Jurkat, Clone E6-1 (cell line): Measurements from ENCODE around the gene EGLN3.
A peak's percentile ranks its signal among the peaks of the same experiment; 100 is the strongest.
"Not testable (repeated sequence)": the region's sequence is repeated elsewhere in the genome, so short reads cannot be mapped to it uniquely, and the experiment has no call there.

Experiments used
- DNase-seq: peaks from one replicate; pipeline ENCODE4 v3.0.0-alpha.2; 2011; ENCODE audit warnings: low read depth, low spot score
- H3K4me3 ChIP-seq: 2 replicates; pipeline ENCODE4 v1.5.1; 2011; ENCODE audit warnings: mild to moderate bottlenecking, low read length, control low read depth, moderate library complexity

Gene EGLN3

DNA sequence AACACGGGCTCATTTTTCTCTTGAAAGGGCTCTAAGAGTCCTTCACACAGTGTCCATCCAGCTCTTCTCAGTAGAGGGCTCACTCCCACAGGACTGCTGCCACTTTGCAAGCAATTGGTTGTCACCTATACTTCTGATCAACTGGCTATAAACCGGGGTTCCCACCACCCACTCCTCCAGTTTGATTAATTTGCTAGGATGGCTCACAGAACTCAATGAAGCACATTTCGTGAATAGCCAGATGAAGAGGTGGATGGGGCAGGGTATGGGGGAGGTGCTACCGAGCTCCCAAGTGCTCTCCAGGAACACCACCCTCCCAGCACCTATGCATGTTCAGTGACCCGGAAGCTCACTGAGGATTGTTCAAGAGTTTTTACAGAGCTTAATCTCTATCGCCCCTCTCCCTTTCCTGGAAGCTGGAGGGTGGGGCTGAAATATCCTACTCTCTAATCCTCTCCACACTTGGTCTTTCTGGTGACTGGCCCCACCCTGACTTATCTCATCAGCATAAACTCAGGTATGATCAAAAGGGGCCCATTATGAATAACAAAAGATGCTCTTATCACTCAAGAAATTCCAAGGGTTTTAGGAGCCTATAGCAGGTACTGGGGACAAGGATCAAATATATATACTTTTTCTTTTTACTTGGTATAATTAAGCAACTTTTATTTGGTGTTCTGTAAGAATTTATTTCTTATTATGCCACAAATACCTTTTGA, 13.9 kb upstream of the EGLN3 start:
- H3K4me3 ChIP-seq, result no peak overlapping the region
- DNase-seq, result no peak

DNA sequence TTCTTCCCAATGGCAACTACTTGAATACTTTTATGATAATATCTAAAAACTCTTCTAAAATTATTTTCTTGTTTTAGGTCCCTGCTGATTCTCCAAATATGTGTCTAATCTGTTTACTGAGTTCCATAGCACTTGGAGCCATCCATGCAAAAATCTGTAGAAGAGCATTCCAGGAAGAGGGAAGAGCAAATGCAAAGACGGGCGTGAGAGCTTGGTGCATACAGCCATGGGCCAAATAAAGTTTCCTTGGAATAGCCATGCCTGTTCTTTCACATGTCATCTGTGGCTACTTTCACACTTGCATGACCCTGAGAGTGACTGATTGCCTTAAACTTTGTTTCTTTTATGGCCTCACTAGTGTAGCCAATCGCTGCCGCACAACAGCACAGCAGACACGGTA, 13.0 kb upstream of the EGLN3 start:
- no peak overlapping the region for H3K4me3 ChIP-seq
- DNase-seq, result no peak

DNA sequence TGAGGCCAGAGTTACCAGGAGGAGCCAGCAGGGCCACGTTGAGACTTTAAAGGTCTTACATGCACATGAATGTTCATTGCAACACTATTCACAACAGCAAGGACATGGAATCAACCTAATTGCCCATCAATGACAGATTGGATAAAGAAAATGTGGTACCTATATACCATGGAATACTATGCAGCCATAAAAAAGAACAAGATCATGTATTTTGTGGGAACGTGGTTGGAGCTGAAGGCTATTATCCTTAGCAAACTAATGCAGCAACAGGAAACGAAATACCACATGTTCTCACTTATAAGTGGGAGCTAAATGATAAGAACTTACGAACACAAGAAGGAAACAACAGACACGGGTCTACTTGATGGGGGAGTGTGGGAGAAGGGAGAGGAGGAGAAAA, 11.6 kb upstream of the EGLN3 start:
- DNase-seq, H3K4me3 ChIP-seq: not testable (repeated sequence)

DNA sequence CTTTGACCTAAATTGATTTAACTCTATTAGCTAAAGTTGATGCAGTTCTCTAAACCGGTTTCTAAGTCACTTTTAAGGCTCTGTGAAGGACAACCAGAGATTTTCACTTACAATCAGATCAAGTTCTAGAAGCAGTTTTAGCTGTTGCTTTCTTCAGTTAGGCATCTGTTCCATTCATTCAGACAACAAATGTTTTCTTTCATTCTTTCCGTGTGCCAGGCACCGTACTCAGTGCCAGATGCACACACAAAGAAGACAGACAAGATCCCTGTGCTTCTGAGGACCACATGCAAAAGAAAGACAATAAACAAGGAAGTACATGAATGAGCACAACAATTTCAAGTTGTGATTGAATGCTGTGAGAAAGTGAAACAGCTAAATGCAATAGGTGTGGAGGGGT, 11.1 kb upstream of the EGLN3 start:
- no peak overlapping the region for H3K4me3 ChIP-seq

DNA sequence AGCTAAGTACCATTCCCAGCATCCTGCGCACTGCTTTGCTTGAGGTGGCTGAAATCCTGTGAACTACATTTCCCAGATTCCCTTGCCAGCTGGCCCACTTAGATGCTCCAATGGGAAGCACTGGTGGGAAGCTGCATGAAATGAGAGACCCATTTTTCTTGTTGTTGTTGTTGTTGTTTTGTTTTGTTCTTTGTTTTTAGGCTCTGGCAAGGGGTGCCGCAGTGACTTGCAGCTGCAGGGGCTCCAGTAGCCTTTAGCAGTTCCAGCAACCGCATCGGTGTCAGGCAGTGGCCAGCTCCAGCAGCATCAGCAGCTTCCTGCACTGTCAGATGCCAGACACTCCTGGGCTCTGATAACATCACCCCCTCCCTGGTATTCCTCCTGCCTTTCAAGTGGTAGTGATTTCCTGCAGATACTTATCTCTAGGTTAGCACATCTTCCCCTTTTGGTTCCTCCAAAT, 8.8 kb upstream of the EGLN3 start:
- H3K4me3 ChIP-seq, result no peak overlapping the region
- peak; percentile 42 for DNase-seq

More for the DNA sequence above, 11.1 kb upstream of the EGLN3 start:
- no peak for DNase-seq

DNA sequence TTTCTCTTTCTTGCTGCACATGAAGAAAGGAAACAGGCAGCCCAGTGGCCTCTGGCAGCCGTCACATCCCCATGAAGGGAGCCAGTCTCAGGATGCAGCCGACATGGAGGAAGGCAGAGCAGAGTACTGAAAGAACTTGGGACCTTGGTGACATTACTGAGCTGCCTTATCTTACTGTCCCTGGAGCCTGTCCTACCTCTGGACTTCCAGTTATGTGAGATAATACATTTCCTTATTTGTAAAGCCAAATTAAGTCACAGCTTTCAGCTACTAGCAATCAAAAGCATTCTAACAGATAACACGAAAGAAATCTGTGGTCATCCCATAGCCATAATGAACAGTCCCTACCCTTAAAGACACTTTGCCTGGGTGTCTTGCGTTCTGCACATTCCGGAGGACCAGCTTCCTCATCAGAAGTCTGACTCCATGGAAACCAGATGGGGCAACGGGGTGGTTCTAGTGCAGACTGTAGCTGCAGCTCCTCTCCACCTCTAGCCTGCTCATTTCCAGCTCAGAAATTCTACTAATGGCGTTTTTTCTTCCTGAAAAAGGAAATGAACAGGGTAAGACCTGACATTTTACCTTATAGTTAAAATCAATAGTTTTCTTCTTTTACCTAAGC, 7.8 kb upstream of the EGLN3 start:
- no peak for DNase-seq
- no peak overlapping the region for H3K4me3 ChIP-seq

DNA sequence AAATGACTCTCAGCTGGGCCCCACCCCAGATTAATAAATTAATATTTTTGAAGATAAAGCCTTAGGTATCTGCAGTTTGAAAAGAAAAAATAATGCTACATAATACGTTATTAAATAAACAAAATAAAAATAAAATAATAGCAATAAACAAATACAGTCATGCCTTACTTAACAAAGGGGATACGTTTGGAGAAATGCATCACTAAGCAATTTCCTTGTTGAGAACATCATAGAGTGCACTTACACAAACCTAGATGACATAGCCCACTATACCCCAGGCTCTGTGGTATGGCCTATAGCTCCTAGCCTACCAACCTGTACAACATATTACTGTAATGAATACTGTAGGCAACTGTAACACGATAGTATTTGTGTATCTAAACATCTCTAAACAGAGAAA, 7.1 kb upstream of the EGLN3 start:
- no peak overlapping the region for H3K4me3 ChIP-seq
- no peak for DNase-seq

DNA sequence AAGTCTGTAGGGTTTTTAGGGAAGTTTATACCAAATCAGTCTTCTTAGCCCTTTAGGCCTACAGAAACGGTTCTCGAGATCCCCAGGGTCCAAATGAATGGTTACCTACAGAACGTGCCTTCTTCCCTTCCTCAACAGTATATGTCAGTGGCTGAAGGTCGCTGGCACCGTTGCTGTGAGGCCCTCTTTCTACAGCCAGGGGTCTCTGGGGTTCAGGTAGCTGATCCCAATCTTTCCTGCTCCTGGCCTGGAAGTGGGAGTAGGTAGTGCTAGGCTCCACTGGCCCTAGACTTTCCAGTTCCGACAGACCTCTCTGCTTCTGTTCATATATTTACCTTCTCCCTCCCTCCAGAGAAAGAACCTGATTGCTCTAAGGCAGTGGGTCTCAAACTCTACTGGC, 6.4 kb upstream of the EGLN3 start:
- no peak for DNase-seq
- no peak overlapping the region for H3K4me3 ChIP-seq

DNA sequence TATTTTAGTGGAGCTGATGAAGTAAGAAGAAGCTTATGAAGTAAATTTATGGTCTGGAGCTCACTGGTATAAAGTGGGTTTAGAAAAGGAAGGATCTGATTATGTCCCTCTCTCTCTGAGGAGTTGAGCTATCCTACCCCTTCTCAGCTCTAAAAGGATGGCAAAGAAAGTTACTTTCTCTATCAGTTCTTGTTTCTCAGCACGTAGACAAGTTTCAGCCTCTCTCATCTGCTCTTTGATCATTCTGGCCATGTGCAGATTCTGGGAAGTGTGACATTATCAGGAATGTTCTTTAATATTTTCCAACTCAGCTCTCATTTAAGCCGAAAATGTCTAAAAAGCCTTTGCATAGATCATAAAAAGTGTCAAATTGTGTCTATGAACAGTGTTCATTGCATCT, 5.8 kb upstream of the EGLN3 start:
- no peak overlapping the region for H3K4me3 ChIP-seq
- DNase-seq, result no peak

DNA sequence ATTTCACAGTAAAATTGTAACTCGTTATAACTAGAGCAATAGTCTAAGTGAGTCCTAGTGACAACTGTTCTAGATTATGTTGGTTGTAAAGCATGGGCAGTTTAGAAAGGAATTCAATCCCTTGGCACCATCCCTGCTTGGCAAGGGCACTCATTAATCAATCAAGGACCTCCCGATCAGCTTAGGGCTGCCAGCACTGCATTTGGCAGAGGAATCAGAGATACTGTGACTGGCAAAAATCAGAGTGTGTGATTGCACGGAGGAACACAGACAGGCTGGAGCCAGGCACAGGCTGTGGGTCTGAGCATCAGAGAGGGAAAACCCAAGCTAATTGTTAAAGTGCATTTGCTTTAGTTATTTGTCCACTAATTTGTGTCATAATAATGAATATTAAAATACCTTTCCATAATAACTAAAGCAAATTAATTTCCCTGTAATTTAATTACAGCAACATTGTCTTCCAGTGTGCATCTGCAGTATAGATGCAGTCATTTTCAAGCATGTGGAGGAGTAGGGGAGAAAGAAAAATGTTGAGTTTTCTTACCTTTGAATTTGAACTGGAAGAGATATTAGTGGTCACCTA, 3.2 kb upstream of the EGLN3 start:
- DNase-seq, result no peak
- H3K4me3 ChIP-seq, result no peak overlapping the region

DNA sequence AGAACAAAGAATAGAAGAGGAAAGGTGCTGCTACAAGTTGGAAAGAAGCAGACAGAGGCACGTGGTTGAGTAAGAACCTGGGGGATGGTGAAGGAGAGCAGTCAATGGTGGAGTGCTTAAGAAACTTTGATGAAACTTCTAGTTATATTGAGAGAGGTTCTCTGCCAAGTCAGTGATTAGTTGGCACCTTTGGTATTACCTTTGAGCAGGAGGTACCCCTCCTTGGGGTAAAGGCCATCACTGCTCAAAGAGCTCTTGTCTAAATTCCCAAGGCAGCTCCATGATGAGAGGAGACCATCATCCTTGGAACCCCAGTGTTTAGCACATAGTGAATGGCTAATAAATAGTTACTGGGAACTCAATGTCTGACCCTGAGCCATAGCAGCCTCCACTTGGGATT, 1.7 kb upstream of the EGLN3 start:
- DNase-seq, result no peak
- H3K4me3 ChIP-seq, result no peak overlapping the region

DNA sequence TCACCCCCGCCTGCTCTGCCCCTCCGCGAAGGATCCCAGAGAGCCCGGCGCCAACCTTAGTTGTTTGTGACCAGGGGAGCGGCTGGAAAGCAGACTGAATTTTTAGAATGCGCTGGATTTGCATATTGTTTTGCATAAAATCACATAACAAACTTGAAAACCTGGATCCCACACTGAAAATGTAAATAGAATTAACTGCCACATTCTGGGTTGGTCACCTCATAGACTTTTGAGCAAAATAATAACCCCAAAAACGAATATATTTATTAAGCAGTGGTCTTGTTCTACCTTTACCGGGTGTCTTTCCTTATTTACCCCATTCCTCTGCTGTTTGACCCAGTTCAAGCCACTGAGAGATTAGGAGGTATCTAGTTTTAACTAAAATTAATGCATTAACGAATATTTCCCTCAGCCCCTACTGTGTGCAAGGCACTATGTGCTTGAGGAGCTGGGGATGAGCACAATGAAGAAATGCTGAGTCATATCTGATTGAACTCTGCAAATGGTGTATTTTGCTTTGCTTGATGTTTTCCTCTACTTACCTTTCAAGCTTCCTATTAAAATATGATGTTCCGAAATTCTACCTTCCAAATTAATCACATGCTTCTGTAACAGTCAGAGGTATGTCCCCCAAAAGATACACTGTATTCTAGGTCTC, 438 bp upstream of the EGLN3 start:
- peak overlapping the region; percentile 62 for H3K4me3 ChIP-seq
- no peak for DNase-seq

DNA sequence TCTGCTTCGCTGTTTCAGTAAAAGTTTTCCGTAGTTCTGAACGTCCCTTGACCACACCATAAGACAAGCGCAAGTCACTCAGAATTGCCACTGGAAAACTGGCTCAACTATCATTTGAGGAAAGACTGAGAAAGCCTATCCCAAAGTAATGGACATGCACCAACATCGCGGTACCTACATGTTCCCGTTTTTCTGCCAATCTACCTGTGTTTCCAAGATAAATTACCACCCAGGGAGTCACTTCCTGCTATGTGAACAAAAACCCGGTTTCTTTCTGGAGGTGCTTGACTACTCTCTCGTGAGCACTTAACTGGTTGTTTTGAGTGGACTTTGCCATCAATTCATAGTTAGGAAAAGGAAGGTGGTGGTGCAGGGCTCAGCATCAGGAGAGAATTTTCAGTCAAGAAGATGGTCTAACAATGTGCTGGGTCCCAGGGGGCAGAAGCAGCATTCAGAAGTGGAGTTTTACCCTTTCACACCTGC, 1.4 kb downstream of the EGLN3 start:
- no peak overlapping the region for H3K4me3 ChIP-seq
- DNase-seq, result no peak

DNA sequence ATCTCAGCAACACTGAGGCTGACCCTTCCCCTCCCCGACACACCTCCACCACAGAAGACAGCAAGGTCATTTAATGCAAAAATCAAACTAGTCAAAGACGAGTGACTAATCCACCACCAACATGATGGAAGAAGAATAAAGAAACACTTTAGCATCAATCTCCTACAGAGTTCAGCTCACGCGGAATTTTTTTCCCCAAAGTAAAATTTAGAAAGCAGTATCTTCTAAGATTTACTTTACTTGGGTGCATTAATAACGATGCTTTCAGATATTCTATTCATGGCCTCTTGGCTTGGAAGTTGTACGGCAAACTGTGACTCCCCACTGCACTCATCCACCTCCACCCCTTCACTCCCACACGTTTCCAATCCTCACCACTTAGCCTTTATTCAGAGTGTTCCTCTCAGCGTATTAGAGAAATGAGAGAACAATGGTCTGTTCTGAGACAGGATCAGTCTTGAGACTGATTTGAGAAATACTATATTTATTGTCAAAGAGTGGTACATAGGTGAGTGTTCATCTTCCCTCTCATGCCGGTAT, 1.9 kb downstream of the EGLN3 start:
- H3K4me3 ChIP-seq, result no peak overlapping the region
- DNase-seq, result no peak

DNA sequence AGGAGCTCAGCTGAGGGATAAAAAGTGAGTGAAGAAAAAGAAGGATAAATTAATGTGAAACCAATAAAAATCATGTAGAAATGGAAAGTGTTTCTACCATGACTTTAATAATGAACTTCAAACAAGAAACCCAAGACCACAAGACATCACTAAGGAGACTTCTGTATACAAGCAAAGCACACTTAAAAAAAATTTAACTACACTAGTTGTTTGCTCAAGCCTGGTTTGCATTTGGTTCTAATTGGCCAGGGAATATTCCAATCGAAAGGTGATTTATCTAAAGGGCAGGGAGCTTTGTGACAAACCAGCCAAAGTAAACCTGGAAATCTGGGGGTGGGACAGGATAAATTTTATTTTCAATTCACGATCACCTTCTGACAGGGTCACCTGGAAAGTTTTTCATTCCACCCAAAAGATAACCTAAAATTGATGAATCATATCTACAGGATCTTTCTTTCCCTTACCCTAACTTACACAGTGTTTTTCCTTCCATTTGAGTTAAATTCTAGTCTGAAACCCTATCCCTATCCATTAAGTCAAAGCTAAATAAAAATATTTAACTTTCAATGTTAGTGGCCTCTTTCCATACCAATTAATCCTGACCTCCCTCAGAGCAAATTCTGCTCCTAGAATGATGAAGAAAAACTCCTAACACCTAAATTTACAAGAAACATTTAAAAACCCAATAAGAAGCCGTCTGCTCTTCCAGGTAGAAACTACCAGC, 2.6 kb downstream of the EGLN3 start:
- no peak for DNase-seq
- H3K4me3 ChIP-seq, result no peak overlapping the region

DNA sequence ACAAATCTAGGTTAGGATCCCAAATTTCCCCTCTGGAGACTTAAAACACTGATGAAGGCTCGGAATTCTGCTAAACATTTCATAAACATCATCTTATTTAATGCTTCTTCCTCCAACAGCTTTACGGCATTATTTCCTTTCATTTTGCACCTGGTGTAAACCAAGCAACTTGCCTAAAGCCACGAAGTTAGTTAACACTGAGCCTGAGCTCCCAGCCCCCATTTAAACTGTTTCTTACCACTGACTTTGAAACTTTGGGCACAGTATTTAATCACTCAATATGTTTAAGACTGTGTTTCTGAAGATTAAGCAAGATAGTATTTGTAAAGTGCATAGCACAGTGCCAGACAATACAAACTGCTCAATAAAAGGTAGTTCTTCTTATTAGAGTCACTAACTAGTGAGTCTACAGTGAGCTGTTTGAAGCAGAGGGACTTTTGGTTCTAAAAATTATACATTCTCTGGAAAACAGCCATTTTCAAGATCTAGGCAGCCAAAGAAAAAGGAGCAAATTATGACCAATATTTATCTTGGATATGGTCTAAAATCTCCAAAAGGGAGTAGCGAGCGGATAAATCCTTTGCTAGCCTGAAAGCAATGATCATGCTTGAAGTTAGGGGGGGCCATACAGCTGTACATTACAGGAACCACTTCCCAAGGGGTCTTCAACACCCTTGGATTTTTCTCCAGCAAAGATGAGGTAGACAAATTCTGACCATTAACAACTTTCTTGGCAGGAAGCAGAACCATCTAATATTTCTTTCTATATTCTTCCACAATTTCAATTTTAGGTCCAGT, 4.0 kb downstream of the EGLN3 start:
- H3K4me3 ChIP-seq, result peak overlapping the region; percentile 38
- peak; percentile 71 for DNase-seq

DNA sequence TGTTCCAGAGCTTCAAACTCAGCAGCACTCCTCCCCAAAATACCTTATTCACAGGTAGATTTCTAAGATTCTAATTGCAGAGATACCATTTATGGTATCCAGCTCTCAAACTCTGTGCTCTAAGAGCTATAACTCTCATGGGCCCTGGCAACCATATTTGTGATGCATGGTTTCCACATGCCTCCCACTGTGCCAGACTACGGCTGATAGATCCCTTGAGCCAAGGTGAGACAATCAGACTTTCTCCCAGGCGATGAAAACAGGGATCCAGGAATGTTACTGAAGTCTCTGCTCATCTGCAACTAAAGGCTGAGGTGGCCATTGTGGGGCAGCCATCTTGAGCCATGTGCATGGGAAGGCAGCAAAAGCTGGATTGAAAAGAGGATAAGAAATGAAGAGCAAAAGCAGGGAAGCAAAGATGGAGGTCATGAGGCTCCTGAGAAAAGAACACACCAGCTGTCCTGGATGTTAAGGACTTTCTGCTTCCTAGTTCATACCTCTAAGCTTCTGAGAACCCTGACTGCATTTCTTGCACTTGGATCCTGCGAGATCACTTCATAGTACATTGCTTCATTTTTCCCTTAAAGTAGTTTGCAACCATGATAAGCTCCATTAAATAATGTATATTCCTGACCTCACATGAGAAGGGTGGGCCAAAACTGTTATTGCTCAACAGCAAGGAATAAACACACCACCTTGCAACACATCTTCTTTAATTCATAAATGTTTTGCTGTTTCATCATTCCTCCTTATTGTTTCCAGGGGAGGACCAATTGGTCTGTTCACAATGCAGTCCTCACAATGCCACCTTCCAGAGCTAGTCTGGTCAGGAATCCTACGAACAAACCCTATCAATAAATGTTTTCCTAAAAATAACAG, 5.4 kb downstream of the EGLN3 start:
- DNase-seq, result no peak

More for the DNA sequence above, 5.4 kb downstream of the EGLN3 start:
- no peak overlapping the region for H3K4me3 ChIP-seq
